ENCODE measurements around the gene TUNAR. TPM values are rescaled to one million over a fixed set of nuclear protein-coding genes. Genes with fewer than 3 reads are reported as not detected.

Gene TUNAR
- total RNA-seq, 1 experiment from 2014 or later = not detected

GRCh38 chr14:95885278-95885677, 8.6 kb downstream of the TUNAR start:
- ChIA-PET CTCF (no interaction called here), POLR2A (ENCODE audit: unreplicated experiment) (no interaction called here)
- intact Hi-C loops (cut with micrococcal nuclease) = no loop called here
- no peaks in the 10 kb centered on the region for H3K9me3 ChIP-seq (ENCODE audit: low read length)
- no peak overlapping the region for H3K4me2 ChIP-seq (ENCODE audit: low read length)
- H3K27ac ChIP-seq (ENCODE audit: low read length) = no peak overlapping the region
- no peaks in the 10 kb centered on the region for H3K4me1 ChIP-seq (ENCODE audit: insufficient read depth, low read length)
- TF ChIP-seq EZH2phosphoT487 (IDR thresholded peaks at IDR 0.05; ENCODE audit: borderline replicate concordance, low read length) = no peak
- TF ChIP-seq EZH2 (IDR thresholded peaks at IDR 0.05; ENCODE audit: low read length, unreplicated experiment) = no peak
- TF ChIP-seq, protein P1, sequence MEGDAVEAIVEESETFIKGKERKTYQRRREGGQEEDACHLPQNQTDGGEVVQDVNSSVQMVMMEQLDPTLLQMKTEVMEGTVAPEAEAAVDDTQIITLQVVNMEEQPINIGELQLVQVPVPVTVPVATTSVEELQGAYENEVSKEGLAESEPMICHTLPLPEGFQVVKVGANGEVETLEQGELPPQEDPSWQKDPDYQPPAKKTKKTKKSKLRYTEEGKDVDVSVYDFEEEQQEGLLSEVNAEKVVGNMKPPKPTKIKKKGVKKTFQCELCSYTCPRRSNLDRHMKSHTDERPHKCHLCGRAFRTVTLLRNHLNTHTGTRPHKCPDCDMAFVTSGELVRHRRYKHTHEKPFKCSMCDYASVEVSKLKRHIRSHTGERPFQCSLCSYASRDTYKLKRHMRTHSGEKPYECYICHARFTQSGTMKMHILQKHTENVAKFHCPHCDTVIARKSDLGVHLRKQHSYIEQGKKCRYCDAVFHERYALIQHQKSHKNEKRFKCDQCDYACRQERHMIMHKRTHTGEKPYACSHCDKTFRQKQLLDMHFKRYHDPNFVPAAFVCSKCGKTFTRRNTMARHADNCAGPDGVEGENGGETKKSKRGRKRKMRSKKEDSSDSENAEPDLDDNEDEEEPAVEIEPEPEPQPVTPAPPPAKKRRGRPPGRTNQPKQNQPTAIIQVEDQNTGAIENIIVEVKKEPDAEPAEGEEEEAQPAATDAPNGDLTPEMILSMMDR (conservative IDR thresholded peaks at IDR 0.05; ENCODE audit: low read depth, low read length) = no peak
- H4K20me1 ChIP-seq (ENCODE audit: low read length) = no peaks in the 10 kb centered on the region
- no peak overlapping the region for H3K9ac ChIP-seq (ENCODE audit: low read length)
- H3K27me3 ChIP-seq (ENCODE audit: low read length) = peaks cover 45% of the 10 kb centered on the region
- H3K79me2 ChIP-seq (ENCODE audit: low read length) = no peaks in the 10 kb centered on the region
- H3K4me3 ChIP-seq (ENCODE audit: low read length) = no peak overlapping the region
- DNase-seq (no peak), ATAC-seq (no peak)
- H3K9me2 ChIP-seq (replicated peaks; ENCODE audit: low read length) = no peaks in the 10 kb centered on the region
- no TSS peak for BruUV-seq (replicated peaks)
- H3F3A ChIP-seq (ENCODE audit: low read length, unreplicated experiment) = no peaks in the 10 kb centered on the region
- no peak overlapping the region for H2AFZ ChIP-seq (ENCODE audit: low read length)
- H3K36me3 ChIP-seq (ENCODE audit: low read depth, low read length) = no peaks in the 10 kb centered on the region

GRCh38 chr14:95885866-95886265, 9.2 kb downstream of the TUNAR start:
- peaks cover 40% of the 10 kb centered on the region for H3K27me3 ChIP-seq (ENCODE audit: low read length)
- no peak for DNase-seq
- BruUV-seq (replicated peaks) = no TSS peak
- CTCF ChIA-PET = no interaction called here
- H2AFZ ChIP-seq (ENCODE audit: low read length) = no peak overlapping the region
- H3K27ac ChIP-seq (ENCODE audit: low read length) = no peak overlapping the region
- no peaks in the 10 kb centered on the region for H3F3A ChIP-seq (ENCODE audit: low read length, unreplicated experiment)
- TF ChIP-seq EZH2 (IDR thresholded peaks at IDR 0.05; ENCODE audit: low read length, unreplicated experiment) (no peak), EZH2phosphoT487 (IDR thresholded peaks at IDR 0.05; ENCODE audit: borderline replicate concordance, low read length) (no peak)
- TF ChIP-seq, protein P1 (conservative IDR thresholded peaks at IDR 0.05; ENCODE audit: low read depth, low read length) = no peak
- intact Hi-C loops (cut with micrococcal nuclease) = no loop called here
- no peak overlapping the region for H3K4me3 ChIP-seq (ENCODE audit: low read length)
- no peaks in the 10 kb centered on the region for H3K9me3 ChIP-seq (ENCODE audit: low read length)
- H3K4me1 ChIP-seq (ENCODE audit: insufficient read depth, low read length) = no peaks in the 10 kb centered on the region
- no peaks in the 10 kb centered on the region for H3K9me2 ChIP-seq (replicated peaks; ENCODE audit: low read length)
- no peak overlapping the region for H3K9ac ChIP-seq (ENCODE audit: low read length)
- H3K4me2 ChIP-seq (ENCODE audit: low read length) = no peak overlapping the region
- no peaks in the 10 kb centered on the region for H3K79me2 ChIP-seq (ENCODE audit: low read length)
- H4K20me1 ChIP-seq (ENCODE audit: low read length) = no peaks in the 10 kb centered on the region
- no peak for ATAC-seq
- H3K36me3 ChIP-seq (ENCODE audit: low read depth, low read length) = no peaks in the 10 kb centered on the region
- POLR2A ChIA-PET (ENCODE audit: unreplicated experiment) = no interaction called here

DNA sequence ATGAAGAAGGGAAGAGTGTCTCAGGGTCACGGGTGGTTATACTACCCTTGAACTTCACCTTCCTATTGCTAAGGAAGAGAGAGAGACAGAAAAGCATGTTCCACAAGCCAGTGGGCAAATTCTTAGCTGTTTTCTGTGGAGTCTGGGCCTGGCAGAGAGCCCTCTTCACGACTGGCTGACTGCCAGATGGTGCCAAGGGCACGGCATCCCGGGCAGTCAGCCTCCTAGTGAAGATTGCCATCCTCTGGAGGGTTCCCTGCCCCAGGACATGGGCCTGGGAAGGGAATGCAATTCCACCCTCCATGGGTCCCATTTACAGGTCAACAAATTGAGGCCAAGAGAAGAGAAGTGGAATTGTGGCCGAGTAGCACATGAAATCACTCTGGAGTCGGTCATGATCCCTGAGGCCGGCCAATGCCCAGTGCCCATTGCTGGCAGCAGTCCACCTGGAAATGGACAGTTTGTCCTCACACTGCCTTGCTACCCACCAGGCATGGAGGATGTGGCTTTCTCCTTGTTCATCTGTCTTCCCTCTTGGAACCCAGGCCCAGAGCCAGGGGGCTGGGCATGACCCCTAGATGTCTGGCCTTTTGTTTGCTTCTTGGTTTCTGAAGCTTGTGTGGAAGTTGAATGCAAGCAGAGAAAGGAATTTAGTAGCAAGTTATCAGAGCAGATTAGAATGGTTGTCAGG, 9.9 kb downstream of the TUNAR start:
- ATAC-seq = no peak
- H3K4me1 ChIP-seq (ENCODE audit: insufficient read depth, low read length) = no peaks in the 10 kb centered on the region
- no peaks in the 10 kb centered on the region for H3K9me2 ChIP-seq (replicated peaks; ENCODE audit: low read length)
- peaks cover 33% of the 10 kb centered on the region for H3K27me3 ChIP-seq (ENCODE audit: low read length)
- no peak for DNase-seq
- H3K4me3 ChIP-seq (ENCODE audit: low read length) = no peak overlapping the region
- H3K36me3 ChIP-seq (ENCODE audit: low read depth, low read length) = no peaks in the 10 kb centered on the region
- no peak overlapping the region for H2AFZ ChIP-seq (ENCODE audit: low read length)
- intact Hi-C loops (cut with micrococcal nuclease) = no loop called here
- no peaks in the 10 kb centered on the region for H3F3A ChIP-seq (ENCODE audit: low read length, unreplicated experiment)
- ChIA-PET CTCF (no interaction called here), POLR2A (ENCODE audit: unreplicated experiment) (no interaction called here)
- no peak overlapping the region for H3K9ac ChIP-seq (ENCODE audit: low read length)
- no TSS peak for BruUV-seq (replicated peaks)
- H3K9me3 ChIP-seq (ENCODE audit: low read length) = no peaks in the 10 kb centered on the region
- no peak overlapping the region for H3K4me2 ChIP-seq (ENCODE audit: low read length)
- TF ChIP-seq EZH2 (IDR thresholded peaks at IDR 0.05; ENCODE audit: low read length, unreplicated experiment) (no peak), EZH2phosphoT487 (IDR thresholded peaks at IDR 0.05; ENCODE audit: borderline replicate concordance, low read length) (no peak)
- TF ChIP-seq, protein P1 (conservative IDR thresholded peaks at IDR 0.05; ENCODE audit: low read depth, low read length) = no peak
- no peaks in the 10 kb centered on the region for H4K20me1 ChIP-seq (ENCODE audit: low read length)
- no peak overlapping the region for H3K27ac ChIP-seq (ENCODE audit: low read length)
- no peaks in the 10 kb centered on the region for H3K79me2 ChIP-seq (ENCODE audit: low read length)

All from PC-3 (cell line).